ENCODE data around the gene CERS6.

CERS6 gene

DNA sequence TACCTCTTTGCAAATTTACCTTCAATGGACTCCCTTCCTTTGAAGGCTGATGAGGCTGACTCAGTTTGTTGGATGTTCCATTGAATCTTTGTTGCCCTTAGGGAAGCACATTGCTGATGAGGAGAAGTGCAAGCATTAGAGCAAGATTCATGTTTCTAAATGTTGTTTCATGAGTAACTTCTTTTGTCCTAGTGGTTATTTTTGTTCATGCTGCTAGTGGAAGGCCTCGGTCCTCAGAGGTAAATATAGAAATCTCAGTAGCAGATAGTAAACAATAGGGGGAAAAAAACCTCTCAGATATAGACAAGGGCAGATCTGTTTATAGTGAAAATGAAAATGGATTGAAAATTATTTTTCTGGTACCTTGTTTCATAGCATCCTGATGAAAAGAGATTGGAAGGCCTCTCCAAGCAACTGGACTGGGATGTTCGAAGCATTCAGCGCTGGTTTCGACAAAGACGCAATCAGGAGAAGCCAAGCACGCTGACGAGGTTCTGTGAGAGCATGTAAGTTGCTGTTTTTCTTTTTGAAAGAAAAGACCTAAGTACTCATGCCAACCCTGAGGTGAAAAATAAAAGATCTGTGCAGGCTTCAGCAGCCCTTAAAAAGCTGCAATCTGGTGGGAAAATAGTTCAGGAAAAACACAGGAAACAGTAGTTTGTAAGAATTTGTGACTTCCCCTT, 104.9 kb downstream of the CERS6 start:
- Histone ChIP-seq H3K4me1 (ENCODE audit: insufficient read depth, low read length) (no peaks in the 10 kb centered on the region), H3K9me3 (ENCODE audit: insufficient read depth, low read depth, low read length) (no peaks in the 10 kb centered on the region), H3K36me3 (ENCODE audit: insufficient read depth, low read length) (peaks cover 14% of the 10 kb centered on the region), H3K4me3 (ENCODE audit: low read length) (no peak overlapping the region), H3K27ac (ENCODE audit: low read depth, low read length) (no peak overlapping the region), H3K9ac (ENCODE audit: low read depth, low read length) (no peak overlapping the region), H3K27me3 (ENCODE audit: insufficient read depth, low read length) (no peaks in the 10 kb centered on the region)
- 96% methylated on average over 7 of the region's 7 CpGs for WGBS

- H3K4me3 ChIP-seq (ENCODE audit: low read length): no peak overlapping the region
- 95% methylated on average over 6 of the region's 6 CpGs for WGBS
- H3K9ac ChIP-seq (ENCODE audit: low read depth, low read length): no peak overlapping the region
- no peak overlapping the region for H3K27ac ChIP-seq (ENCODE audit: low read depth, low read length)
- no peaks in the 10 kb centered on the region for H3K4me1 ChIP-seq (ENCODE audit: insufficient read depth, low read length)
- H3K9me3 ChIP-seq (ENCODE audit: insufficient read depth, low read depth, low read length): no peaks in the 10 kb centered on the region
- no peaks in the 10 kb centered on the region for H3K27me3 ChIP-seq (ENCODE audit: insufficient read depth, low read length)
- peaks cover 14% of the 10 kb centered on the region for H3K36me3 ChIP-seq (ENCODE audit: insufficient read depth, low read length)
Observed at GRCh38 chr2:168561991-168562390, 105.9 kb downstream of the CERS6 start.

- peaks cover 14% of the 10 kb centered on the region for H3K36me3 ChIP-seq (ENCODE audit: insufficient read depth, low read length)
- WGBS: 98% methylated on average over 1 of the region's 1 CpG
- H3K9ac ChIP-seq (ENCODE audit: low read depth, low read length): no peak overlapping the region
- H3K4me1 ChIP-seq (ENCODE audit: insufficient read depth, low read length): no peaks in the 10 kb centered on the region
- no peak overlapping the region for H3K4me3 ChIP-seq (ENCODE audit: low read length)
- no peak overlapping the region for H3K27ac ChIP-seq (ENCODE audit: low read depth, low read length)
- no peaks in the 10 kb centered on the region for H3K27me3 ChIP-seq (ENCODE audit: insufficient read depth, low read length)
- no peaks in the 10 kb centered on the region for H3K9me3 ChIP-seq (ENCODE audit: insufficient read depth, low read depth, low read length)
Observed at GRCh38 chr2:168562971-168563370, 106.9 kb downstream of the CERS6 start.

- Histone ChIP-seq H3K27ac (ENCODE audit: low read depth, low read length) (no peak overlapping the region), H3K4me1 (ENCODE audit: insufficient read depth, low read length) (no peaks in the 10 kb centered on the region), H3K27me3 (ENCODE audit: insufficient read depth, low read length) (no peaks in the 10 kb centered on the region), H3K9ac (ENCODE audit: low read depth, low read length) (no peak overlapping the region), H3K4me3 (ENCODE audit: low read length) (no peak overlapping the region), H3K9me3 (ENCODE audit: insufficient read depth, low read depth, low read length) (no peaks in the 10 kb centered on the region), H3K36me3 (ENCODE audit: insufficient read depth, low read length) (peaks cover 13% of the 10 kb centered on the region)
Observed at GRCh38 chr2:168564641-168565040, 108.6 kb downstream of the CERS6 start.

- WGBS: 97% methylated on average over 4 of the region's 6 CpGs
- H3K27ac ChIP-seq (ENCODE audit: low read depth, low read length): no peak overlapping the region
- no peak overlapping the region for H3K9ac ChIP-seq (ENCODE audit: low read depth, low read length)
- H3K4me1 ChIP-seq (ENCODE audit: insufficient read depth, low read length): no peaks in the 10 kb centered on the region
- H3K36me3 ChIP-seq (ENCODE audit: insufficient read depth, low read length): peaks cover 11% of the 10 kb centered on the region
- no peaks in the 10 kb centered on the region for H3K9me3 ChIP-seq (ENCODE audit: insufficient read depth, low read depth, low read length)
- H3K27me3 ChIP-seq (ENCODE audit: insufficient read depth, low read length): no peaks in the 10 kb centered on the region
- no peak overlapping the region for H3K4me3 ChIP-seq (ENCODE audit: low read length)
Observed at GRCh38 chr2:168565112-168565511, 109.0 kb downstream of the CERS6 start.

- Histone ChIP-seq H3K27me3 (ENCODE audit: insufficient read depth, low read length) (no peaks in the 10 kb centered on the region), H3K4me1 (ENCODE audit: insufficient read depth, low read length) (no peaks in the 10 kb centered on the region), H3K36me3 (ENCODE audit: insufficient read depth, low read length) (peaks cover 11% of the 10 kb centered on the region), H3K4me3 (ENCODE audit: low read length) (no peak overlapping the region), H3K27ac (ENCODE audit: low read depth, low read length) (no peak overlapping the region), H3K9me3 (ENCODE audit: insufficient read depth, low read depth, low read length) (no peaks in the 10 kb centered on the region), H3K9ac (ENCODE audit: low read depth, low read length) (no peak overlapping the region)
- WGBS: 97% methylated on average over 2 of the region's 2 CpGs
Observed at GRCh38 chr2:168565512-168565911, 109.4 kb downstream of the CERS6 start.

- Histone ChIP-seq H3K4me3 (ENCODE audit: low read length) (no peak overlapping the region), H3K36me3 (ENCODE audit: insufficient read depth, low read length) (no peaks in the 10 kb centered on the region), H3K27ac (ENCODE audit: low read depth, low read length) (no peak overlapping the region), H3K27me3 (ENCODE audit: insufficient read depth, low read length) (no peaks in the 10 kb centered on the region), H3K9me3 (ENCODE audit: insufficient read depth, low read depth, low read length) (no peaks in the 10 kb centered on the region), H3K9ac (ENCODE audit: low read depth, low read length) (no peak overlapping the region), H3K4me1 (ENCODE audit: insufficient read depth, low read length) (no peaks in the 10 kb centered on the region)
Observed at GRCh38 chr2:168566974-168567665, 111.0 kb downstream of the CERS6 start.

DNA sequence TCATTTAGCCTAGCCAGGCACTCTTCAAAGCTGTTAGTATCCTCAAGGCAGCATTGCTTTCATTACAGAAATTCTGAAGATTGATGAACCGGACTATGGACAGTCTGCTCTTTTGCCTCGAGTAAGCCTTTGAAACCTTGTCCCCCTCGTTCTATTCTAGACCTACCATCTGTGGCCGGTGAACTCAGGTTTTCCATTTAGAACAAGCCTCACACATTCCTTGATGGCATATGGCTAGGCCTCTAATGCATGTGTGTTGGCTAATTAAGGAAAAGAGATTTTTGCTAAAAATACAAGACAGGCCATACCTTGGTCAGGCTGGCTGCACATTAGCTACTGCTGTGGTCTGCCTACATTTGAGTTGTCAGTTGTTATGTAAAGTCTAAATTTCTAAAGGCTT, 111.8 kb downstream of the CERS6 start:
- no peaks in the 10 kb centered on the region for H3K9me3 ChIP-seq (ENCODE audit: insufficient read depth, low read depth, low read length)
- no peaks in the 10 kb centered on the region for H3K36me3 ChIP-seq (ENCODE audit: insufficient read depth, low read length)
- no peak overlapping the region for H3K27ac ChIP-seq (ENCODE audit: low read depth, low read length)
- H3K9ac ChIP-seq (ENCODE audit: low read depth, low read length): no peak overlapping the region
- WGBS: 95% methylated on average over 4 of the region's 4 CpGs
- no peaks in the 10 kb centered on the region for H3K27me3 ChIP-seq (ENCODE audit: insufficient read depth, low read length)
- no peaks in the 10 kb centered on the region for H3K4me1 ChIP-seq (ENCODE audit: insufficient read depth, low read length)
- H3K4me3 ChIP-seq (ENCODE audit: low read length): no peak overlapping the region

GRCh38 chr2:168568476-168569267, 112.6 kb downstream of the CERS6 start:
- Histone ChIP-seq H3K27me3 (ENCODE audit: insufficient read depth, low read length) (no peaks in the 10 kb centered on the region), H3K36me3 (ENCODE audit: insufficient read depth, low read length) (no peaks in the 10 kb centered on the region), H3K27ac (ENCODE audit: low read depth, low read length) (no peak overlapping the region), H3K4me1 (ENCODE audit: insufficient read depth, low read length) (no peaks in the 10 kb centered on the region), H3K9me3 (ENCODE audit: insufficient read depth, low read depth, low read length) (no peaks in the 10 kb centered on the region), H3K9ac (ENCODE audit: low read depth, low read length) (no peak overlapping the region), H3K4me3 (ENCODE audit: low read length) (no peak overlapping the region)
- WGBS: 91% methylated on average over 5 of the region's 6 CpGs

- 95% methylated on average over 4 of the region's 5 CpGs for WGBS
- no peaks in the 10 kb centered on the region for H3K36me3 ChIP-seq (ENCODE audit: insufficient read depth, low read length)
- H3K27me3 ChIP-seq (ENCODE audit: insufficient read depth, low read length): no peaks in the 10 kb centered on the region
- H3K4me3 ChIP-seq (ENCODE audit: low read length): no peak overlapping the region
- H3K4me1 ChIP-seq (ENCODE audit: insufficient read depth, low read length): no peaks in the 10 kb centered on the region
- no peak overlapping the region for H3K9ac ChIP-seq (ENCODE audit: low read depth, low read length)
- no peaks in the 10 kb centered on the region for H3K9me3 ChIP-seq (ENCODE audit: insufficient read depth, low read depth, low read length)
- no peak overlapping the region for H3K27ac ChIP-seq (ENCODE audit: low read depth, low read length)
Observed at GRCh38 chr2:168571061-168571460, 115.0 kb downstream of the CERS6 start.

GRCh38 chr2:168573128-168573903, 117.2 kb downstream of the CERS6 start:
- Histone ChIP-seq H3K9ac (ENCODE audit: low read depth, low read length) (no peak overlapping the region), H3K27me3 (ENCODE audit: insufficient read depth, low read length) (no peaks in the 10 kb centered on the region), H3K9me3 (ENCODE audit: insufficient read depth, low read depth, low read length) (no peaks in the 10 kb centered on the region), H3K4me1 (ENCODE audit: insufficient read depth, low read length) (peaks cover 3% of the 10 kb centered on the region; the same call in 1 of the 2 replicates), H3K4me3 (ENCODE audit: low read length) (no peak overlapping the region), H3K27ac (ENCODE audit: low read depth, low read length) (no peak overlapping the region), H3K36me3 (ENCODE audit: insufficient read depth, low read length) (no peaks in the 10 kb centered on the region)
- 100% methylated on average over 1 of the region's 1 CpG for WGBS

Measured in HUES64 (cell line).